ENCODE results near the gene NUDCD3. TPM values are rescaled to one million over a fixed set of nuclear protein-coding genes. Genes with fewer than 3 reads are reported as not detected.

The NUDCD3 gene
- total RNA-seq, 1 experiment from 2014 or later: 82.3 TPM

- H3K4me3 ChIP-seq (ENCODE audit: low read length): no peak overlapping the region
- no peak overlapping the region for H2AFZ ChIP-seq (ENCODE audit: low read length)
- H3K4me2 ChIP-seq (ENCODE audit: low read length): no peak overlapping the region
- POLR2A ChIA-PET (ENCODE audit: unreplicated experiment): no interaction called here
- TF ChIP-seq, protein P1, sequence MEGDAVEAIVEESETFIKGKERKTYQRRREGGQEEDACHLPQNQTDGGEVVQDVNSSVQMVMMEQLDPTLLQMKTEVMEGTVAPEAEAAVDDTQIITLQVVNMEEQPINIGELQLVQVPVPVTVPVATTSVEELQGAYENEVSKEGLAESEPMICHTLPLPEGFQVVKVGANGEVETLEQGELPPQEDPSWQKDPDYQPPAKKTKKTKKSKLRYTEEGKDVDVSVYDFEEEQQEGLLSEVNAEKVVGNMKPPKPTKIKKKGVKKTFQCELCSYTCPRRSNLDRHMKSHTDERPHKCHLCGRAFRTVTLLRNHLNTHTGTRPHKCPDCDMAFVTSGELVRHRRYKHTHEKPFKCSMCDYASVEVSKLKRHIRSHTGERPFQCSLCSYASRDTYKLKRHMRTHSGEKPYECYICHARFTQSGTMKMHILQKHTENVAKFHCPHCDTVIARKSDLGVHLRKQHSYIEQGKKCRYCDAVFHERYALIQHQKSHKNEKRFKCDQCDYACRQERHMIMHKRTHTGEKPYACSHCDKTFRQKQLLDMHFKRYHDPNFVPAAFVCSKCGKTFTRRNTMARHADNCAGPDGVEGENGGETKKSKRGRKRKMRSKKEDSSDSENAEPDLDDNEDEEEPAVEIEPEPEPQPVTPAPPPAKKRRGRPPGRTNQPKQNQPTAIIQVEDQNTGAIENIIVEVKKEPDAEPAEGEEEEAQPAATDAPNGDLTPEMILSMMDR (conservative IDR thresholded peaks at IDR 0.05; ENCODE audit: low read depth, low read length): no peak
- no peak for TF ChIP-seq EZH2phosphoT487 (IDR thresholded peaks at IDR 0.05; ENCODE audit: borderline replicate concordance, low read length)
- TF ChIP-seq EZH2 (IDR thresholded peaks at IDR 0.05; ENCODE audit: low read length, unreplicated experiment): no peak
- H3F3A ChIP-seq (ENCODE audit: low read length, unreplicated experiment): no peaks in the 10 kb centered on the region
- H3K27me3 ChIP-seq (ENCODE audit: low read length): no peaks in the 10 kb centered on the region
- DNase-seq (no peak), ATAC-seq (no peak)
- H3K9me3 ChIP-seq (ENCODE audit: low read length): no peaks in the 10 kb centered on the region
- no peaks in the 10 kb centered on the region for H3K9me2 ChIP-seq (replicated peaks; ENCODE audit: low read length)
- CTCF ChIA-PET: interaction anchor here (0.6 kb wide), 1 partner anchor 35 kb away, joined by 3 read pairs; no protein-coding TSS in a partner anchor
- no peaks in the 10 kb centered on the region for H3K79me2 ChIP-seq (ENCODE audit: low read length)
- H3K27ac ChIP-seq (ENCODE audit: low read length): no peak overlapping the region
- no peak overlapping the region for H3K9ac ChIP-seq (ENCODE audit: low read length)
- no TSS peak for BruUV-seq (replicated peaks)
- H3K36me3 ChIP-seq (ENCODE audit: low read depth, low read length): no peaks in the 10 kb centered on the region
- H4K20me1 ChIP-seq (ENCODE audit: low read length): no peaks in the 10 kb centered on the region
- H3K4me1 ChIP-seq (ENCODE audit: insufficient read depth, low read length): peaks cover 16% of the 10 kb centered on the region
- intact Hi-C loops (cut with micrococcal nuclease): no loop called here
Observed at GRCh38 chr7:44538798-44539668, 48.6 kb upstream of the NUDCD3 start.

DNA sequence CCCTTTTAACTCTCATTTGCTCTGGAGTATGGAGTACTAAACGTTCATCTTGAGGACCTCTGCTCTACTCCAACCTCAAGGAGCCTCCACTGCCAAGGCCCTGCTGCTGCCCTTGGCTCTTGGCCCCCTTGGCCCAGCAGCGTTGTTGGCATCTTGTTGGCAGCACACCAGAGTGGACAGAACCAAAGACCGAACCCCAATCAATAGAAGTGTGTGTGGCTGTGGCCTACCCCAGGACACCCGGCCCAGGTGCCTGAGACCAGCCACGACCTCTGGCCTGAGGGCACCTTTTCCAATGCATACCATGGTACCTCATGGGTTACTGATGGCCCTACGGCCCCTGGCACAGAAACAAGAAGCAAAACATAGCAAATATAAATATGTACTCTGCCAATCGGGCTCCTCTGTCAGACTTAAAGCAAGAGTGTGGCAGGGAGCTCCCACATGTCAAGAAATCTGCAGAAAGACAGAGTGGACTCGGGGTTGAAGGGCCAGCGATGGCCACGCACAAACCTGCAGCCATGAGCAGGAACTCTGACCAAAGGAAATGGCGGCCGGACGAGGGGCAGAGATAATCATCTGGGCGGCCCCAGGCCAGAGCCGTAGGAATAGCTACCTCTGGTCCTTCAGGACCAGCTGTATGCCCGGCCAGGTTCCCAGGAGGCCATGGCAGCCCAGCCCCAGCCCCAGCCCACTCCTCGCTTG lies 47.8 kb upstream of the NUDCD3 start:
- no peak overlapping the region for H2AFZ ChIP-seq (ENCODE audit: low read length)
- no peaks in the 10 kb centered on the region for H3K27me3 ChIP-seq (ENCODE audit: low read length)
- no peak overlapping the region for H3K9ac ChIP-seq (ENCODE audit: low read length)
- peaks cover 10% of the 10 kb centered on the region for H3K4me1 ChIP-seq (ENCODE audit: insufficient read depth, low read length)
- H3K9me2 ChIP-seq (replicated peaks; ENCODE audit: low read length): no peaks in the 10 kb centered on the region
- no peaks in the 10 kb centered on the region for H3K79me2 ChIP-seq (ENCODE audit: low read length)
- H4K20me1 ChIP-seq (ENCODE audit: low read length): no peaks in the 10 kb centered on the region
- no peaks in the 10 kb centered on the region for H3K9me3 ChIP-seq (ENCODE audit: low read length)
- no peak for TF ChIP-seq EZH2phosphoT487 (IDR thresholded peaks at IDR 0.05; ENCODE audit: borderline replicate concordance, low read length)
- no peak for TF ChIP-seq EZH2 (IDR thresholded peaks at IDR 0.05; ENCODE audit: low read length, unreplicated experiment)
- TF ChIP-seq, protein P1 (conservative IDR thresholded peaks at IDR 0.05; ENCODE audit: low read depth, low read length): no peak
- H3K36me3 ChIP-seq (ENCODE audit: low read depth, low read length): no peaks in the 10 kb centered on the region
- no peak overlapping the region for H3K4me2 ChIP-seq (ENCODE audit: low read length)
- H3F3A ChIP-seq (ENCODE audit: low read length, unreplicated experiment): no peaks in the 10 kb centered on the region
- H3K4me3 ChIP-seq (ENCODE audit: low read length): no peak overlapping the region
- ATAC-seq: no peak
- no TSS peak for BruUV-seq (replicated peaks)
- no peak for DNase-seq
- ChIA-PET POLR2A (ENCODE audit: unreplicated experiment) (no interaction called here), CTCF (interaction anchor here (0.6 kb wide), 1 partner anchor 36 kb away, joined by 3 read pairs; no protein-coding TSS in a partner anchor)
- no peak overlapping the region for H3K27ac ChIP-seq (ENCODE audit: low read length)
- intact Hi-C loops (cut with micrococcal nuclease): no loop called here

All from PC-3 (cell line).